Spinal cord (tissue), 10 donors: ENCODE results near the gene NFXL1. TPM values are rescaled to one million over a fixed set of nuclear protein-coding genes. Genes with fewer than 3 reads are reported as not detected.

ENCODE experiments used
- DNase-seq, 6 donors: peaks; one replicate each; pipeline versions ENCODE4 v3.0.0 to v3.0.0-alpha.2; 2013 to 2015; ENCODE audit warnings: low spot score in 6 of 6, low read depth in 4 of 6
- H3K27ac ChIP-seq: one replicate; pipeline ENCODE4 v1.5.1; 2013; ENCODE audit warnings: low read depth, low read length, control low read depth
- H3K27me3 ChIP-seq: one replicate; pipeline ENCODE4 v1.6.1; 2013; ENCODE audit warnings: low read length; ENCODE audit not compliant: control insufficient read depth, insufficient read depth
- H3K36me3 ChIP-seq: one replicate; pipeline ENCODE4 v1.6.1; 2013; ENCODE audit warnings: low read length; ENCODE audit not compliant: control insufficient read depth, insufficient read depth
- H3K4me1 ChIP-seq: one replicate; pipeline ENCODE4 v1.6.1; 2013; ENCODE audit warnings: low read length; ENCODE audit not compliant: control insufficient read depth, insufficient read depth
- H3K4me3 ChIP-seq: one replicate; pipeline ENCODE4 v1.5.1; 2013; ENCODE audit warnings: low read depth, low read length, control low read depth
- H3K9me3 ChIP-seq: one replicate; pipeline ENCODE4 v1.6.1; 2013; ENCODE audit warnings: low read length; ENCODE audit not compliant: control insufficient read depth, insufficient read depth
- WGBS: methylation state at CpG from one replicate; pipeline ENCODE4 v1.1.5; 2013; ENCODE audit warnings: missing lambda C conversion rate; ENCODE audit not compliant: insufficient coverage; 5-methylcytosine and 5-hydroxymethylcytosine counted together
- polyA plus RNA-seq, 2 donors: library from polyadenylated mRNA; unstranded; fragments of 120-200 nt; gene quantifications; one replicate each; pipeline ENCODE4 v1.2.1, GENCODE V29; 2013; ENCODE audit not compliant: insufficient read length in 2 of 2
- total RNA-seq, 2 donors: library from RNA; depleted of rRNA in 1 of 2; stranded (reverse); fragments of 120-200 nt in 1 of 2; fragments of >200 nt in 1 of 2; gene quantifications; one replicate each; pipeline versions ENCODE4 v1.2.3 to v1.2.4, GENCODE V29; 2013 to 2014
- donor health status: healthy.

NFXL1 gene
- total and polyA plus RNA-seq, 4 donors, result 12.7 to 19.9 (median 13.8) TPM

- H3K27me3 ChIP-seq, result no peaks in the 10 kb centered on the region
- DNase-seq, result no peak
- no peak overlapping the region for H3K27ac ChIP-seq
- WGBS, result no CpG with 5 or more reads among the region's 3 CpGs
- H3K4me3 ChIP-seq, result no peak overlapping the region
- H3K9me3 ChIP-seq, result no peaks in the 10 kb centered on the region
- no peaks in the 10 kb centered on the region for H3K4me1 ChIP-seq
- H3K36me3 ChIP-seq, result no peaks in the 10 kb centered on the region
These were observed 116.2 kb downstream of the NFXL1 start for GRCh38 chr4:47798165-47798564.

Other genes starting within 250 kb of the NFXL1 start
- gene CORIN, start 76.5 kb downstream of the NFXL1 start, total RNA-seq, result 1 to 10 TPM; 1.4 to 1.7 TPM
- 1 to 10 TPM; 1.8 to 1.9 TPM for gene CORIN, start 76.5 kb downstream of the NFXL1 start, polyA plus RNA-seq
- gene CNGA1, start 102.1 kb upstream of the NFXL1 start, total RNA-seq, result 1 to 10 TPM in 1 of 2 donors, under 1 TPM in 1; 0.61 to 1.1 TPM
- under 1 TPM; 0.06 to 0.49 TPM for gene CNGA1, start 102.1 kb upstream of the NFXL1 start, polyA plus RNA-seq
- gene NIPAL1, start 102.2 kb upstream of the NFXL1 start, total RNA-seq, result 1 to 10 TPM; 1.9 to 2.8 TPM
- 1 to 10 TPM; 1.0 to 1.4 TPM for gene NIPAL1, start 102.2 kb upstream of the NFXL1 start, polyA plus RNA-seq
- 1 to 10 TPM in 1 of 2 donors, under 1 TPM in 1; 0.72 to 2.3 TPM for gene TXK, start 219.7 kb upstream of the NFXL1 start, total RNA-seq
- gene TXK, start 219.7 kb upstream of the NFXL1 start, polyA plus RNA-seq, result 1 to 10 TPM in 1 of 2 donors, under 1 TPM in 1; 0.35 to 1.7 TPM